HCT116 (cell line): ENCODE measurements around the gene OTUB2. TPM values are rescaled to one million over a fixed set of nuclear protein-coding genes. Genes with fewer than 3 reads are reported as not detected.

Source experiments
- ATAC-seq: fragments of 200-7000 bp; cut with Tn5 transposase; 2 replicates; pipeline ENCODE4 v1.9.1; 2020; ENCODE audit warnings: mild to moderate bottlenecking, moderate library complexity
- BruUV-seq: library from RNA; stranded (reverse); fragments of 400-500 nt; replicated peaks from 2 replicates; lab custom pipeline; 2021; lab: Mats Ljungman, UMichigan
- CTCF ChIA-PET: fragments of 300-600 bp; sonication (Branson Sonifier 250); formaldehyde crosslinking; loops from one replicate; lab custom pipeline; 2021; ENCODE audit warnings: antibody characterized with exemption; lab: Charles Lee
- POLR2A ChIA-PET: fragments of 300-600, 350-600 bp; sonication (Branson Sonifier 250); formaldehyde crosslinking; loops from one replicate; lab custom pipeline; 2021; ENCODE audit warnings: antibody characterized with exemption; lab: Charles Lee
- RAD21 ChIA-PET, 2 experiments: fragments of 300-600 bp; sonication (Branson Sonifier 250); formaldehyde crosslinking; loops; one replicate each; lab custom pipeline; 2023; ENCODE audit warnings: low total read pairs in 2 of 2; ENCODE audit not compliant: uncharacterized antibody in 2 of 2, unreplicated experiment in 2 of 2, low non-redundant PET in 1 of 2; lab: Charles Lee
- DNase-seq: peaks from one replicate; pipeline ENCODE4 v3.0.0-alpha.2; 2010; ENCODE audit warnings: low read depth, low spot score
- H2AFZ ChIP-seq: fragments of 200-600 bp; shearing (Covaris generic), sonication (generic); 2 replicates; pipeline ENCODE4 v1.6.1; 2017; ENCODE audit warnings: low read depth, mixed run types, mixed read lengths, antibody characterized with exemption, low read length; ENCODE audit not compliant: poor library complexity, severe bottlenecking
- H3K27ac ChIP-seq: 2 replicates; pipeline ENCODE4 v1.5.1; 2012; ENCODE audit warnings: low read depth, low read length
- H3K27me3 ChIP-seq: fragments of 200-600 bp; sonication (generic); 2 replicates; pipeline ENCODE4 v1.6.1; 2016; ENCODE audit warnings: mixed run types, low read length, mixed read lengths; ENCODE audit not compliant: insufficient read depth
- H3K36me3 ChIP-seq, 2 experiments: fragments of 200-500 bp in 1 of 2; fragments of 200-600 bp in 1 of 2; sonication (Bioruptor generic) in 1 of 2; sonication (generic) in 1 of 2; 2 replicates each; pipeline versions ENCODE4 v1.5.1 to v1.6.1; 2014 to 2016; ENCODE audit warnings: low read length in 2 of 2, inconsistent platforms in 1 of 2, mixed read lengths in 1 of 2, mixed run types in 1 of 2; ENCODE audit not compliant: insufficient read depth in 2 of 2, control insufficient read depth in 1 of 2
- H3K4me1 ChIP-seq, 2 experiments: fragments of 200-600 bp in 1 of 2; sonication (generic) in 1 of 2; 2 replicates each; pipeline versions ENCODE4 v1.5.1 to v1.6.1; 2012 to 2017; ENCODE audit warnings: low read length in 2 of 2, inconsistent platforms in 1 of 2, mild to moderate bottlenecking in 1 of 2, mixed read lengths in 1 of 2, mixed run types in 1 of 2, moderate library complexity in 1 of 2; ENCODE audit not compliant: insufficient read depth in 2 of 2, control insufficient read depth in 1 of 2
- H3K4me2 ChIP-seq: fragments of 200-600 bp; sonication (generic); 2 replicates; pipeline ENCODE4 v1.6.1; 2017; ENCODE audit warnings: mixed run types, low read length, mixed read lengths
- H3K4me3 ChIP-seq, 2 experiments: fragments of 200-600 bp in 1 of 2; sonication (generic) in 1 of 2; replicated peaks in 1 of 2; 2 replicates each; pipeline ENCODE4 v1.5.1; 2011 to 2016; ENCODE audit warnings: low read length in 2 of 2, control low read depth in 1 of 2, low read depth in 1 of 2, mild to moderate bottlenecking in 1 of 2, mixed read lengths in 1 of 2, mixed run types in 1 of 2
- H3K79me2 ChIP-seq: fragments of 200-600 bp; sonication (generic); 2 replicates; pipeline ENCODE4 v1.6.1; 2017; ENCODE audit warnings: mild to moderate bottlenecking, mixed run types, low read length, moderate library complexity, mixed read lengths; ENCODE audit not compliant: insufficient read depth
- H3K9ac ChIP-seq: fragments of 200-600 bp; sonication (generic); 2 replicates; pipeline ENCODE4 v1.6.1; 2016; ENCODE audit warnings: low read length, mixed read lengths
- H3K9me2 ChIP-seq: fragments of 200-600 bp; sonication (generic), shearing (Covaris generic); 2 replicates; pipeline ENCODE4 v1.6.1; 2017; ENCODE audit warnings: mixed run types, mild to moderate bottlenecking, moderate library complexity; ENCODE audit not compliant: insufficient read depth
- H3K9me3 ChIP-seq, 2 experiments: fragments of 200-500 bp in 1 of 2; fragments of 200-600 bp in 1 of 2; sonication (Bioruptor generic) in 1 of 2; sonication (generic) in 1 of 2; 2 replicates each; pipeline ENCODE4 v1.6.1; 2014 to 2017; ENCODE audit warnings: low read length in 2 of 2, mixed read lengths in 2 of 2, inconsistent platforms in 1 of 2, low read depth in 1 of 2, mild to moderate bottlenecking in 1 of 2, mixed run types in 1 of 2, moderate library complexity in 1 of 2; ENCODE audit not compliant: control insufficient read depth in 1 of 2, insufficient read depth in 1 of 2
- H4K20me1 ChIP-seq: fragments of 200-600 bp; sonication (generic), shearing (Covaris generic); 2 replicates; pipeline ENCODE4 v1.6.1; 2017; ENCODE audit warnings: mixed run types, mild to moderate bottlenecking, moderate library complexity; ENCODE audit not compliant: insufficient read depth
- CBX3 ChIP-seq: IDR thresholded peaks from 2 replicates; pipeline ENCODE4 v1.6.1; 2012; ENCODE audit warnings: low read depth
- ELF1 ChIP-seq: IDR thresholded peaks from 2 replicates; pipeline ENCODE4 v1.6.1; 2012; ENCODE audit warnings: low read depth, borderline replicate concordance
- EZH2 ChIP-seq: fragments of 200-600 bp; sonication (generic); IDR thresholded peaks from 2 replicates; pipeline ENCODE4 v1.6.1; 2017; ENCODE audit warnings: antibody characterized with exemption, mixed run types
- EZH2phosphoT487 ChIP-seq: fragments of 200-600 bp; IDR thresholded peaks from 2 replicates; pipeline ENCODE4 v1.6.1; 2018; ENCODE audit warnings: antibody characterized with exemption, borderline replicate concordance
- POLR2A ChIP-seq: IDR thresholded peaks from 2 replicates; pipeline ENCODE4 v1.7.0; 2011; ENCODE audit warnings: borderline replicate concordance; ENCODE audit not compliant: insufficient read depth, insufficient read length; ENCODE audit errors: extremely low read depth
- POLR2AphosphoS5 ChIP-seq: IDR thresholded peaks from 2 replicates; pipeline ENCODE4 v1.6.1; 2011; ENCODE audit warnings: mild to moderate bottlenecking, low read depth, low read length, moderate library complexity
- RAD21 ChIP-seq: IDR thresholded peaks from 2 replicates; pipeline ENCODE4 v1.6.1; 2012; ENCODE audit warnings: low read depth, mild to moderate bottlenecking
- REST ChIP-seq: IDR thresholded peaks from 2 replicates; pipeline ENCODE4 v1.6.1; 2012; ENCODE audit warnings: low read depth
- SP1 ChIP-seq: IDR thresholded peaks from 2 replicates; pipeline ENCODE4 v1.6.1; 2012; ENCODE audit warnings: low read depth
- TCF7L2 ChIP-seq: IDR thresholded peaks from 2 replicates; pipeline ENCODE4 v1.7.0; 2011; ENCODE audit warnings: borderline replicate concordance, inconsistent platforms; ENCODE audit not compliant: insufficient read depth, insufficient read length; ENCODE audit errors: extremely low read depth
- YY1 ChIP-seq: IDR thresholded peaks from 2 replicates; pipeline ENCODE4 v1.6.1; 2011; ENCODE audit warnings: low read length, low read depth, moderate library complexity, mild to moderate bottlenecking; ENCODE audit not compliant: insufficient replicate concordance; ENCODE audit errors: extremely low read depth
- ZBTB33 ChIP-seq: IDR thresholded peaks from 2 replicates; pipeline ENCODE4 v1.6.1; 2011; ENCODE audit warnings: mild to moderate bottlenecking, low read length, moderate library complexity; ENCODE audit not compliant: insufficient replicate concordance; ENCODE audit errors: extremely low read depth
- intact Hi-C: fragments of 100-400 bp; cut with micrococcal nuclease; formaldehyde crosslinking; loops from 2 replicates; pipeline ENCODE4 v1.10.0; 2022
- total RNA-seq: library from RNA; stranded (reverse); gene quantifications from one replicate; pipeline ENCODE4 v1.2.1, GENCODE V29; 2021; ENCODE audit not compliant: unreplicated experiment

OTUB2 gene
- total RNA-seq, 1 experiment from 2014 or later: 6.6 TPM

DNA sequence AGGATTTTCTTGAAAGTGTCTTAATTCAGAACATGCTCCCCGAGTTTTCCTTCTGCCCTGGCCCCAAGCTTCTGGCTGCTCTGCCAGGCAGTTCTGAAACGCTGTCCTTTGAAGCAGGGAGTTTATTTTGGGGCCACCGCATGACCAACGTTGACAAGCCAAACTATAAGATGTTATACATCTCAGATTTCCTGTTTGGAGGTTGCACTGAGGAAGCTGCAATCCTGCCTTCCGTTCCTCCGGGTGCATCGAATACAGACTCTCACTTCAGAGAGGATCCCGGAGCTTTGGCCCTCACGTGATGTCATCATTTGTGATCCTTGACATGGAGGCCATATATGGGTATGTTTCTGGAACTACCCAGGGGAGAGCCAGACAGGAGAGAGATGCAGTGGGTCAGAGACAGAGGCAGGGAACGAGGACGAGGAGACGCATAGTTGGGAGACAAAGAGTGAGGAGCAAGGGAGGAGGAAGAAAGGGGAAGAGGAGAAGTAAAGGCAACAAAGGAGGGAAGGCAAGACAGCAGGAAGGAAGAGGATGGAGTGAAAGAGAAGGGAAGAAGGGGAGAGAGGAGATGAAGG, 49.6 kb upstream of the OTUB2 start, which contains the start of gene ASB2:
Gene ASB2, minus strand, starts transcription at position 94 of the 581 bp plus-strand sequence. CDS start 12,031 bp downstream, outside the sequence.
- Histone ChIP-seq H3K9ac (no peak within 1 kb of the TSS), H2AFZ (no peak within 1 kb of the TSS), H3K4me1 (no peaks in the 10 kb centered on the region), H3K36me3 (no peaks in the 10 kb centered on the region), H3K27me3 (no peaks in the 10 kb centered on the region), H4K20me1 (no peaks in the 10 kb centered on the region), H3K27ac (no peak within 1 kb of the TSS), H3K9me2 (no peaks in the 10 kb centered on the region), H3K4me3 (no peak within 1 kb of the TSS), H3K4me2 (no peak within 1 kb of the TSS), H3K9me3 (no peaks in the 10 kb centered on the region), H3K79me2 (no peaks in the 10 kb centered on the region)
- ChIA-PET CTCF (no interaction called here), RAD21 (no interaction called here), POLR2A (no interaction called here)
- intact Hi-C loops: no loop called here
- ATAC-seq: no peak
- no TSS peak for BruUV-seq
- TF ChIP-seq ZBTB33 (no peak), RAD21 (no peak)
- no peak for DNase-seq

GRCh38 chr14:93977171-93977570, 49.0 kb upstream of the OTUB2 start:
- intact Hi-C loops: no loop called here
- POLR2A ChIA-PET: no interaction called here
- RAD21 ChIA-PET: no interaction called here
- no peak overlapping the region for H3K27ac ChIP-seq
- no peak overlapping the region for H3K4me2 ChIP-seq
- DNase-seq (no peak), ATAC-seq (no peak)
- no peaks in the 10 kb centered on the region for H3K79me2 ChIP-seq
- no peaks in the 10 kb centered on the region for H3K9me2 ChIP-seq
- no peaks in the 10 kb centered on the region for H3K27me3 ChIP-seq
- no peaks in the 10 kb centered on the region for H3K4me1 ChIP-seq
- H4K20me1 ChIP-seq: no peaks in the 10 kb centered on the region
- H2AFZ ChIP-seq: no peak overlapping the region
- no peaks in the 10 kb centered on the region for H3K36me3 ChIP-seq
- TF ChIP-seq EZH2phosphoT487 (no peak), TCF7L2 (no peak), CBX3 (no peak), POLR2A (no peak), RAD21 (no peak), POLR2AphosphoS5 (no peak), YY1 (no peak), SP1 (no peak), ELF1 (no peak), EZH2 (no peak), REST (no peak)
- H3K9ac ChIP-seq: no peak overlapping the region
- no TSS peak for BruUV-seq
- H3K4me3 ChIP-seq: no peak overlapping the region
- CTCF ChIA-PET: no interaction called here
- H3K9me3 ChIP-seq: no peaks in the 10 kb centered on the region
